HG03159 (cell line): ENCODE measurements around the gene SLC25A46.
"Not testable (repeated sequence)": the region's sequence is repeated elsewhere in the genome, so short reads cannot be mapped to it uniquely, and the experiment has no call there.

Experiments
- ATAC-seq: cut with Tn5 transposase; IDR thresholded peaks from one replicate; pipeline ENCODE4 v1.9.1; 2021; ENCODE audit warnings: mild to moderate bottlenecking, moderate library complexity; ENCODE audit not compliant: unreplicated experiment

The SLC25A46 gene

DNA sequence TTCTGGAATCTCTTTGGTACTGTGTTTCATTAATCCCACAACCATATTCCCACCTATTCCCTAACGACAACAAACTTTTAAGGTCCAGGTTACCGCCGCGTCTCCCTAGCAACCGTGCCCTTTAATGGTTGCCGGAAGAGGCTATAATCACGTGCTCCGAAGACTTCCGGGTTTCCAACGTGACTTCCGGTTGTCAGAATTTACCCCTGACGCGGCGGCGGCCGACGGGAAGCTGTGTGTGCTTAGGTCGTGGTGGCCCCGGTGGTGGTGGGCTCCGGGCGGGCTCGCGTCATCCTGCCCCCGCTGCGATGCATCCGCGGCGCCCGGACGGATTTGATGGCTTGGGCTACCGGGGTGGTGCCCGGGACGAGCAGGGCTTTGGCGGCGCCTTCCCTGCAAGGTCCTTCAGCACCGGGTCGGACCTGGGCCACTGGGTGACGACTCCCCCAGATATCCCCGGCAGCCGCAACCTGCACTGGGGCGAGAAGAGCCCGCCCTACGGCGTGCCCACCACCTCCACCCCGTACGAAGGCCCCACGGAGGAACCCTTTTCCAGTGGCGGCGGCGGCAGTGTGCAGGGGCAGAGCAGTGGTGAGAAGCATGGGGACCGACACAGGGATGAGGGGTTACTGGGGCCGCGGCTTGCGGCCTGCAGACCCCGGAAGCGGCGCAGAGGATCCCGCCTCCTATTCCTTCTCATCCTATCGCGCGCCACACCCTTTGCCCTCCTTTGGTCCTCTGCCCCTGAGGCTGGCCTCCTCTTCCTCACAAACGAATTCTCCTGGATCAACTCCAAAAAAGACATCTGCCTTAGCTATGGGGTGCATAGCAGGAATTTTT, at the start of gene SLC25A46:
Gene SLC25A46, plus strand, starts transcription at position 196 of the 840 bp plus-strand sequence. Its CDS starts 113 bp downstream, at position 309.
- ATAC-seq: peak; percentile 96

DNA sequence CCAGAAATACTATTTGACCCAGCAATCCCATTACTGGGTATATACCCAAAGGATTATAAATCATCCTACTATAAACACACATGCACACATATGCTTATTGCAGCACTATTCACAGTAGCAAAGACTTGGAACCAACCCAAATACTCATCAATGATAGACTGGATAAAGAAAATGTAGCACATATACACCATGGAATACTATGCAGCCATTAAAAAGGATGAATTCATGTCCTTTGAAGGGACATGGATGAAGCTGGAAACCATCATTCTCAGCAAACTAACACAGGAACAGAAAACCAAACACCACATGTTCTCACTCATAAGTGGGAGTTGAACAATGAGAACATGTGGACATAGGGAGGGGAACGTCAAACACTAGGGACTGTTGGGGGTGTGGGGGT, 48.2 kb upstream of the SLC25A46 start:
- not testable (repeated sequence) for ATAC-seq

DNA sequence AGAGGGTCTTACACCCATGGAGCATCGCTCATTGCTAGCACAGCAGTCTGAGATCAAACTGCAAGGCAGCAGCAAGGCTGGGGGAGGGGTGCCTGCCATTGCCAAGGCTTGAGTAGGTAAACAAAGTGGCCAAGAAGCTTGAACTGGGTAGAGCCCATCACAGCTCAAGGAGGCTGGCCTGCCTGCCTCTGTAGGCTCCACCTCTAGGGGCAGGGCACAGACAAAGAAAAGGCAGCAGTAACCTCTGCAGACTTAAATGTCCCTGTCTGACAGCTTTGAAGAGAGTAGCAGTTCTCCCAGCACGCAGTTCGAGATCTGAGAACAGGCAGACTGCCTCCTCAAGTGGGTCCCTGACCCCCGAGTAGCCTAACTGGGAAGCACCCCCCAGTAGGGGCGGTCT, 46.1 kb upstream of the SLC25A46 start:
- not testable (repeated sequence) for ATAC-seq

DNA sequence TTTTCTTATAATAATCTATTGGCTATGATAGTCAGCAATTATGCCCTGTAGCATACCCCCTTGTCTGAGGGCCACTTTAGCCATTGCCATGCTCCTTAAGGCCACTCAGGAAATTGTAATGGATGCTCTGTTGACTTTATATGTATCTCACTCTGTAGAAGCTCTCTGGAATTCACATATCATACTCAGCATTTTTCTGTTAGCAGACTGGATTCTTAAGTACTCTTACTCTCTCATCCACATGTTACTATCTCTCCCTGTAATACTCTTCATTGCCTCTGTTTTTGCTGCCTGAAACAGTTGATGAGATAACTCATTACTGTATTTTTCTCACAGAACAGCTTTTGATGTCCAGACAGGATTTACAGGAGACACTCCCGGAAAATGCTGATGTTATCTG, 36.5 kb upstream of the SLC25A46 start:
- no peak for ATAC-seq

DNA sequence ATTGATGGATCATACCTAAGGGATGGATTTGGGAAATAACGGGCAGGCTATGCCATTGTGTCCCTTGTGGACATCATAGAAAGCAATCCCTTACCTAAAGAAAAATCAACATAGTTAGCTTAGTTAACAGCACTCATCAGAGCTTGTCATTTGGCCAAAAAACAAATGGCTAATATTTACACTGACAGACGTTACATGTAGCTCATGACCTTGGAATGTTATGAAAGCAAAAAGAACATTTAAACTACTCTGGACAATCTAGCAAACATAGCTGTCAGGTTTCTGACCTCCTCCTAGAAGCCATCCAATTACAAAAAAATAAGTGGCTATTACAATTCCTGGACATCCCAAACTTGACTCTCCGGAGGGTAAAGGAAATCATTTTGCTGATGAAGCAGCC, 36.1 kb upstream of the SLC25A46 start:
- no peak for ATAC-seq

DNA sequence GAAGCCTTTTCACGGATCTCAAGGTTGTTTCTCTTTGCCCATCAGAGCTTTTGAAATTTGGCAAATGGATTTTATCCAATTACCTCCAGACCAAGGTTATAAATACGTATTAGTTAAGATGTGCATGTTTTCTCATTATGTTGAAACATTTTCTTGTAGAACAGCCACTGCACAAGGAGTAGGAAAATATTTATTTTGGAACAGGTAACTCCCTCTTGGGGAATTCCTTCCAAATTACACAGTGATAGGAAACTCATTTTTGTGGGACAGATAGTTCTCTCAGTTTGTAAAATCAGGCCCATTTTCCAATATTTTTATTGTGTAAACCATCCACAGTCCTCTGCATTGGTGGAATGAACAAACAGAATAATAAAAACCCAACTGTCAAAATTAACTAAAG, 35.3 kb upstream of the SLC25A46 start:
- no peak for ATAC-seq

DNA sequence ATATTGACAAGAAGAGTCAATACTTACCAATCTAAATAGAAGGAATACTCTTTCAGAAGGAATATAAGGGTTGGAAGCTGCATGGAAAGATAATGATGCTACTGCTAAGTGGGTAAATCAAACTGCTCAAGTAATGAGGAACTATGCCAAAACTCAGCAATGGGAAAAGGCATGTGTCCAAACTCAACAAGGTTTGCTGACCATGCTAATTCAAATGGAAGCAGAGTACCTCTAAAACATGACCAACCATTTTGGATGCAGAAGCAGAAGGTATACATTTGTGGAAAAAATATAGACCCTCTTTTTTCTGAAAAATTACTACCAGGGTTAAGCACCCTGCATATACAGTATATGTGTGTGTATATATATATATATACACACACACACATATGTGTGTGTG, 33.5 kb upstream of the SLC25A46 start:
- ATAC-seq: no peak

DNA sequence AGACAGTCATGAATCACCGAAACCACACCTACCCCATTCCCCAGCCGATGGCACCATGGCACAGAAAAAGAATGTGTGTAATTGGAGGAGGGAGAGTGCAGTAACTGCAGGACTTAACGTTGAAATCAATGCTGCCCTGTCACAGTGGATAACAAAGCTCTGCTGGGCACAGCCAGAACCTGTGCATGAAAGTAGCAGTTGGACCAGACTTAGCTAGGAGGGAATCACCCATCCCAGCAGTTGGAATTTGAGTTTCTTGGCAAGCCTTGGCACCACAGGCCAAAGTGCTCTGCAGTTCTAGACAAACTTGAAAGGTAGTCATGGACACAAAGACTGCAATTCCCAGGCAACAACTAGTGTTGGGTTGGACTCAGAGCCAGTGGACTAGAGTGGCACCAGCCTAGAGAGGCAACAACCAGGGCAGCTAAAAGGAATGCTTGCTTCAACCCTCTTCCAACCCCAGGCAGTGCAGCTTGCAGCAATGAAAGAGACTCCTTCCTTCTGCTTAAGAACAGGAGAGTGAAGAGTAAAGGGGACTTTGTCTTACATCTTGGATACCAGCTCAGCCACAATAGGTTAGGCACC, 31.5 kb upstream of the SLC25A46 start:
- ATAC-seq: no peak

DNA sequence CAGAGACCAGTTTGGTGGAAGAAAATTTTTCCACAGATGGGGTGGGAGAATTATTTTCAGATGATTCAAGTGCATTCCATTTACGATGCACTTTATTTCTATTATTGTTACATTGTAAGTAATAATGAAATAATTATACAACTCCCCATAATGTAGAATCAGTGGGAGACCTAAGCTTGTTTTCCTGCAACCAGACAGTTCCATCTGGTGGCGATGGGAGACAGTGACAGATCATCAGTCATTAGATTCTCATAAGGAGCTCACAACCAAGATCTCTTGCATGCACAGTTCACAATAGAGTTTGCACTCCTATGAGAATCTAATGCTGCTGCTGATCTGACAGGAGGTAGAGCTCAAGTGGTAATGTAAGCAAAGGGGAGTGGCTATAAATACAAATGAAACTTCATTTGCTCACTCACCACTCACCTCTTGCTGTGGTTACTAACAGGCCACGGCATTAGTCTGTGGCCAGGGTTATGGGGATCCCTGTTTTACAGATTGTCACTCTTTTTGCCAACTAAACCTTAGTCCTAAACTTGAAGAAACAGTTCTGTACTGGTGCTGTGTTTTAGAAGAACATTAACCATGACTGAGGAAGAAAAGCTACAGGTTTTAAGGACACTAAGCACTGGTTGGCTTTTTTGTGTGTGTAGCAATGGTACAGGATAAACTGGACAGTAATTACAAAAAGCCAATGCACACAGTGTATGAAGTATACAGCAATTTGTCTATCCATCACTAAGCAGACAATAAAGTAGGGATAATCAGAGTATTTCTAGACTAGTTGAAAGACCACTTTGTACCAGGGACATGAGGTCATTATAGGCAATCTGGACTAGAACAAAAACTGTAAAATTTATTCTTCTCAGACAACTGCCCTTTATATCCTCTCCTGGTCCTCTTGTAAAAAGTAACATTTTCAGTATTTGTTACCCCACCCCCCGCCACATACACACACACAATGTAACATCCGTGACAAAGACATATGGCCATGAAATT, 22.3 kb upstream of the SLC25A46 start:
- peak; percentile 65 for ATAC-seq

DNA sequence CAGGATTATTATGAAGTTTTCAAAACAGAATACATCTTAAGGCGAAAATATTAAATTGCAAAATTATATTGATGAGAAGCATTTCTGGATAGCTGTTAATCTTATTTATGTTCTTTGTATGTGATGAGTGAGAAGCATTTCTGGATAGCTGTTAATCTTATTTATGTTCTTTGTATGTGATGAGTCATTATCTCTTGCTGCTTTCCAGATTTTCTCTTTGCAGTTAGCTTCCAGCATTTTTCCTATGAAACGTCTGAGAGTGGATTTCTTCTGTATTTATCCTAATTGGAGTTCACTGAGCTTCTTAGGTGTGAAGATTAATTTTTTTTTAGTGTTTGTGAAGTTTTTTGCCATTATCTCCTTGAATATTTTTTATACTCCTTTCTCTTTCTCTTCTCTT, 20.5 kb upstream of the SLC25A46 start:
- no peak for ATAC-seq

DNA sequence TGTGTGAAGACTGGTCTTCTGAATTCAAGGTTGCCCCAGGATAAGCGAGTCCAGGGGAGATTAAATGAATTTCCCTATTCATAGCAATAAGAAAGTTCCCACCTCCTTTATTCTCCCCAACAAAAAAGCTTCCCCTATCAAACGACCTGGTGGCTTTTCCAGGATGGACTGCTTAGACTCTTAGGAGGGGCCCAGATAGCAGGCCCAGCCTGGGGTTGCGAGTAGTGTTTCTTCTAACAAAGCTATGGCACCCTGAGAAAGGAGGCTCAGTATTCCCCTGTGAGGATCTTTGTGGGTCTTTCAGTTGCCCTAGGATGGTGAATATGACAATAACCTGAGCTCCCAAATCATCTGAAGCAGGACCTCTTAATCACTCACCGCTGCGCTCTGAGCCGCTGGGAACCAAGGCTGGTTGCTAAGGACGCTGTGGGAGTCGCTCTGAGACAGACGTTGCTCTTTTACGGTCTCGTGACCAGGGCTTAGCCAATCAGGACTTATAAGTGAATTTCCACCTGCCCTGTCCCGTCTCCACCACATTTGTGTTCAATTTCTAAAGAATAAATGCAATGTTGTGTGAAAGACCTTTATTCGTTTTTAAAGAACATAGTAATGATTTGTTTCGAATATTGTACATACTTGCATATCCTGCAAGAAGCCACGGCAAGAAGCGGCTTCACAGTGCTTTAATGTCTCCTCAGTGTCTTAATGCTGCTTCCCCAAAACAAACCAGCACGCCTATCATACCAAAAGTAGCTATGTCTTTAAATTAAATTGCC, 12.4 kb upstream of the SLC25A46 start, which contains the start of gene TMEM232:
Gene TMEM232, minus strand, starts transcription at position 423 of the 776 bp plus-strand sequence. CDS start 59,319 bp downstream, outside the sequence.
- peak; percentile 100 for ATAC-seq

DNA sequence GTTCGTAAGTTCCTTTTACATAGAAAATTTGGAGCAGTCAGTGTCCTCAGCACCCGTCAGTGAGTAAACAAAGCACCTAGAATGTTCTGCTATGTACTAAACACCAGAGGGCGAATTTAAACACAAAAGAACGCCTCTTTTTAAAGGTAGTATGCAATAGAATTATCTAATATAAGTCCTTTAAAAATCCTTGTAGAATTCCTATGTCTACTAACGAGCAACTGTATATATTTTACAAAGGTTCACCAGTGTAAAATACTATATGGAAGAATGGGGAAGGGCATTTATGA, 11.8 kb upstream of the SLC25A46 start:
- peak; percentile 66 for ATAC-seq

DNA sequence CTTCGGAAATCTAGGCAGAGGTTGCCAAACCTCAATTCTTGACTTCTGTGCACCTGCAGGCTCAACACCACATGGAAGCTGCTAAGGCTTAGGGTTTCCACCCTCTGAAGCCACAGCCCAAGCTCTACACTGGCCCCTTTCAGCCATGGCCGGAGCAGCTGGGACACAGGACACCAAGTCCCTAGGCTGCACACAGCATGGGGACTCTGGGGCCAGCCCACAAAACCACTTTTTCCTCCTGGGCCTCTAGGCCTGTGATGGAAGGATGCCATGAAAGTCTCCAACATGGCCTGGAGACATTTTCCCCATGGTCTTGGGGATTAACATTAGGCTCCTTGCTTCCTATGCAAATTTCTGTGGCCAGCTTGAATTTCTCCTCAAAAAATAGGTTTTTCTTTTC, 7.3 kb upstream of the SLC25A46 start:
- ATAC-seq: not testable (repeated sequence)

DNA sequence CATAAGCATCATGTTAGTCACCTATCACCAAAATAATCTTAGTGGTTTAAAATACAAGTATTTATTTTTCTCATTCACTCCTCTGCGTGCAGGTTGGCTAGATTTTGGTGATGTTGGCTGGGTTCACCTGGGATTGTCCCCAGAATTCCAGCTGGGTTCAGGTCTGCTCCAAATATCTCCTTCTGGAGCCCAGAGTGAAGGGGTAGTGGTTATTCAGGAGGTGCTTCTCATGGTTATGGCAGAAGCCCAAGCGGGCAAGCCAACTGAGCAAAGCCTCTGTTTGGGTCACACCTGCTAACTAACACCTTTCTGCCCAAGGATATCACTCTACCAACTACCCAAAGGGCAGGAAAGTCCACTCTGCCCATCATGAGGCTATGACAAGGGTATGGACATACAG, 4.7 kb upstream of the SLC25A46 start:
- ATAC-seq: no peak

DNA sequence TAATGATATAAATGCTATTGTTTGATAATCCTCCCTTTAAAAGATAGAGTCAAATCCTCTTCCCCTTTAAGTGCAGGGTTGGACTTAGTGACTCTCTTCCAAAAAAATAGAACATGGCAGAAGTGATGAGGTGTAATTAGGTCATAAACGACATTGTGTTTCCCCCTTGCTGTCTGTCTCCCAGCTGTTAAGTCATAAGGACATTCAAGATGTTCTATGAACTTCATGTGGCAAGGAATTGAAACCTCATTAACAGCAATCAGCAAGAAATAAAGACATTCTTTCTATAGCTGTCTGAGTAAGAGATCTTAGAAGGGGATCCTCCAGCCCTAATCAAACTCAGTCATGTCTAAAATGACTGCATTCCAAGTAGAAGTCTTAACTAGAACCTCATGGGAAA, 3.3 kb upstream of the SLC25A46 start:
- no peak for ATAC-seq

DNA sequence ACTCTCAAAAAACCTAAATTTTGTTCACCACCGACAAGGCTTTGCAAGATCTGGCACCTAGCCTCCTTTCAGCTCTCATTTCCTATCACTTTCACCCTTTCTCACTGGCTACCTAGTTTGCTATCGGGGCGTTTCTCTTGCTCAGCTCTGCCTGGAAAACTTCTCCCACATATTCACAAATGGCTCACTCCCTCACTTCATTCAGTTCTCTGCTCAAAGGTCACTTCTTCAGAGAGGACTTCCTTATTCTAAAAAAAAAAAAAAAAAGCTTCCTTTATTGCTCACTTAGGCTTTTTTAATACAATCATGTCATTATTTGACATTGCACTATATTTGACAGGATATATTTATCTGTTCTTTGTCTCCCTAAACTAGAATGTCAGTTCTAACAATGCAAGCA, 2.1 kb upstream of the SLC25A46 start:
- ATAC-seq: no peak

DNA sequence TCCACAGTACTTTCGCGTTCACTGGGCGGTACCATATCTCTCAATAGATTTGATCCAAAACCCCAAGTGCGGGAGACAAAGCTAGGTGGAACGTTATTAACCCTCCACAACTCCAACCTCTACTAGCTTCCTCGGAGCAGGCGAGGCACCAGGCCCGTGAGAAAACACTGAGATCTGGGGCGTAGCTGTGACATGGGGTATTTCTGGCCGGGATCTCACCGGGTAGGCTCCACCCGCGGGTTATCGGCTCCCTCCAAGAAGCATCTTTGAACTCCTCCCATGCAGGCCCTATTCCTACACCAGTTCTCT, 350 bp upstream of the SLC25A46 start:
- ATAC-seq: peak; percentile 71

DNA sequence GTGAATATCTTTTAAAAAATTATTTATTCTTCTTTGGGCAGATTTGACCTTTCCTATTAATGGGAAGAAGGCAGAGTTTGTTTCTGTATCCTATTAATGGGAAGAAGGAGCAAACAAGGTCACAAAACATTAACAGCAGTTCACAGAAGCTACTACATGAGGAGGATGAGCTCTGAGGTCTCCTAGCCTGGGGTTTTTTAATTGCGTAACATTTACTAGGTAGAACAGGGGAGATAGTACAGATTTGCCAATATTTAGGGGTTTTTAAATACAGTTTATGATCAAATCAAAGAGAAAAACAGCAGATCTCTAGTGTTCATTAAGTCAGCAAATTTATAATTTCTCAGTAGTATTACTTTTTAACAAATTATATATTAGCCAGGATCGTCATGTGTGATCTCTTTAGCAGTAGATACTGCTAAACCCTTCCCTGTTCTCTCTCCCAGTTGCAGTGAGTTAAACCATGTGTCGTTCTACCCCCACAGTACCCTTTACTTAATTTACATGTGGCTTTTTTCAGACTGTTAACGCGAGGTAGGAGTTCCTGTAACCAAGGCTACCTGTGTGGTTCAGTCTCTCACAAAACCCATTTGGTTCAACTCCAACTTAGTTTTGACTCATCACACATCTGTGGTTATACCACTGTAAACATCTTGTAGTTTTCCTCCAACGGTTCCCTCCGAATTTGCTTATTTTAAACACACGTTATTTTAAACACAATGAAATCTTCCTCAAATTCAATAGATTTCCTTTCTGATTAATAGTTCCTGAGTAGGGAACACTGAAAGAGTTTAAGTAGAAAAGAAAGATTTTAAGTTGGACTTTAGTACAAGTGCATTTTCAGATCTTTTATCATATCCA, 13.3 kb downstream of the SLC25A46 start:
- ATAC-seq: peak; percentile 97

DNA sequence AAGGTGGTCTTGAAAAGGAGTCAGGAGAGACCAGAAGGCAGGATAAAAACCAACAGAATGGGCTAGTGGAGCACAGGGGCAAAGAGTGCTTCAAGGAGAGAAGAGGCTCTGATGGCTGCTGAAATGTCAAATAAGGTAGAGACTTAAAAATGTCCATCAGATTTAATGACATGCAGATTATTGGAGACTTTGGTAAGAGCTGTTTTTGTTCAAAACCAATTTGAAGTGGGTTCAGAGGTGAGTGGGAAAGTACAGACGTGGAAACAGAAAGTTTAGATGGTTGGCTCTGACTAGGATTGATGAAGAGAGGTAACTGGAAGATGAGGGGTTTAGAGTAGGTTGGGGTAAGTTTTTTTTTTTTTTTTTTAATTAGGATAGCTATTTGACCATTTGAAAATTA, 14.1 kb downstream of the SLC25A46 start:
- ATAC-seq: peak; percentile 12

DNA sequence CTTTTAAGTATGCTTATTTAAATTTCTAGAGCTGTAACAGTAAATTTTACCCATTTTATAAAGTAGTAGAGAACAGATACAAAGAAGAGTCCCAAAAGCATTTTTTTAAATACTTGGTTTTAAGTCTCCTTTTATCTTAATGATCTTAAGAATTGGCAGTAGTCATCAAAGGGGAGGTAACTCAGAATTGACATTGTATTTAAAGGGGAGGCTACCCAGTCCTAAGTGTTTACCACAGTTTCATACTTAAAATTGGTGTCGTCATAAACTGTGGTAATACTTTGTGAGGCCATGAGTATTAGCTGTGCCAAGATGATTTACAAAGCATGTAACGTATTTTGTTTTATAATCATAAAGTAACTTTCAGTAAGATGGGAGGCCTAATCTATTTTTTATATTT, 14.8 kb downstream of the SLC25A46 start:
- ATAC-seq: no peak
